GM18505 (cell line): ENCODE results near the gene CORO1A.
A peak's percentile ranks its signal among the peaks of the same experiment; 100 is the strongest.
"Not testable (repeated sequence)": the region's sequence is repeated elsewhere in the genome, so short reads cannot be mapped to it uniquely, and the experiment has no call there.

Source experiments
- ATAC-seq: cut with Tn5 transposase; IDR thresholded peaks from one replicate; pipeline ENCODE4 v1.9.1; 2021; ENCODE audit not compliant: unreplicated experiment
- POLR2A ChIP-seq: IDR thresholded peaks from 4 replicates; pipeline ENCODE4 v1.6.1; 2011; ENCODE audit warnings: borderline replicate concordance; ENCODE audit not compliant: insufficient read depth, insufficient read length; ENCODE audit errors: extremely low read depth

CORO1A gene

DNA sequence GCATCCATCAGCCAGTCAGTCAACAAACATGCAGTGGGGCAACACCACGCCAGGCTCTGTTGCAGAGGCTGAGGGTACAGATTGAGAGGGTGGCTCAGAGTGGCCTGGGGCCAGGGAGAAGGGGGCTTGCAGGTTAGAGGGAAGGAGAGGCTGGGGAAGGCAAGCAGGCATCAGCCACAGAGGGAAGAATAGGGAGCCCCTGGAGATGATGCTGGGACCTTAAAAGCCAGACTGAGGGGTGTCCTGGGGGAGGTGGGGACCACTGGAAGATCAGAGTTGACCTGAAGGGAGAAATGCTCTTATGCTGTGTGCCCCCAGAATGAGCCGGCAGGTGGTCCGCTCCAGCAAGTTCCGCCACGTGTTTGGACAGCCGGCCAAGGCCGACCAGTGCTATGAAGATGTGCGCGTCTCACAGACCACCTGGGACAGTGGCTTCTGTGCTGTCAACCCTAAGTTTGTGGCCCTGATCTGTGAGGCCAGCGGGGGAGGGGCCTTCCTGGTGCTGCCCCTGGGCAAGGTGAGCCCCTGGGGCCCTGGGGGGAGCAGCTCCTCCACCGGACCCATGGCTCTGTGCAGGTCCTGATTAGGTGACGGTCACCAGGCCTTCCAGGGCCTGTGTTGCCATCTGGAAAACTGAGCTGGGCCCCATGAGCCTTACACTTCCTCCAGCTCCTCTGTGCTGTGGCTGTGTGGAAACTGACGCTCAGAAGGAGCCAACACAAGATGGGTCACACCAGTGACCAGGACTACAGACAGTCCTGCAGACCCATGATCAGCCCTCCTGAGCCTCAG is 1.7 kb downstream of the CORO1A start:
- ATAC-seq: no peak
- peak; percentile 59 for TF ChIP-seq POLR2A

DNA sequence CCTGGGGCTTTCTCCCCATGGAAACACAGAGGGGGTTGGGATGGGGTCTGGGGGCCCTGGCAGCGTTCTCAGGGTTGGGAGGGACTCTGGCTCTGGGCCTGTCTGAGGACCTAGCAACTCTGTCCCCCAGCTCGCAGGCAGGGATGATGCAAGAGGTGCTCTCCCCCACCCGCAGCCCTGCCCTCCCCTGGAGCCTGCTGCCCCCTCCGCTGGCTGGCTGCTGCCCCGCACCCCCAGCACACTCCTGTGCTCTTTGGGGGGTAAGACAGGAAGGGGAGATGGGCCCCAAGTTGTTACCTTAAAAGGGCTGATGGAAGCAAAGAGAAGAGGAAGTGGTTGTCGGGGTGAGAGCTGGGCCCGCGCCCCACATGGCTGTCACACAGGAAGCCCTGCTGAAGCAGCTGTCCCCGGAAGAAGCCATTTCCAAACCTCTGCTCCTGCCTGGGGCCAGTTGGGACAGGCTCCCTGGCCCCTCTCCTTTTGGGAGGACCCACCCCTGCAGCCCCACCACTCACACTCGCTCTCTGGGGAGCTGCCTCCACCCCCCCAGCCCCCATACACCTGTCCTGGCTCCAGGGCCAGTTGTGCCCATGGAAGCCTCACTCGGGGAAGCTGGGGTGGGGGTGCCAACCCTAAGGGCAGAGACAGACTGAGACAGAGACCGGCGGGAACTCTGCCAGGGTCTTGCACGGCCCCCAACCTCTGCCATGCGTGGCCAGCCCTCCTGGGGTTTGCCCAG is 2.5 kb downstream of the CORO1A start:
- no peak for ATAC-seq
- TF ChIP-seq POLR2A: peak; percentile 1

- no peak for TF ChIP-seq POLR2A
- no peak for ATAC-seq
These were observed 3.0 kb downstream of the CORO1A start for GRCh38 chr16:30186444-30186781.

- TF ChIP-seq POLR2A: peak; percentile 46
- ATAC-seq: no peak
These were observed 3.6 kb downstream of the CORO1A start for GRCh38 chr16:30186782-30187555.

DNA sequence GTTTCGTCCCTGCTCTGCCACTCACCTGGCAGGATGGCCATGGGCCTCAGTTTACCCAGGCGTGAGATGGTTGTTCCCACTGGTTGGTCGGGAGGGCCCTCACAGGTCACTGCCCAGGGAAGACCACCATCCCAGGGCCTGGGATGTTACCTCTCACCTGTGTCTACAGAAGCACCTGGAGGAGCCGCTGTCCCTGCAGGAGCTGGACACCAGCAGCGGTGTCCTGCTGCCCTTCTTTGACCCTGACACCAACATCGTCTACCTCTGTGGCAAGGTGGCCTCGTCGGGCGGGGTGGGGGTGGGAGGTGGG is 4.1 kb downstream of the CORO1A start:
- ATAC-seq: no peak
- peak; percentile 42 for TF ChIP-seq POLR2A

DNA sequence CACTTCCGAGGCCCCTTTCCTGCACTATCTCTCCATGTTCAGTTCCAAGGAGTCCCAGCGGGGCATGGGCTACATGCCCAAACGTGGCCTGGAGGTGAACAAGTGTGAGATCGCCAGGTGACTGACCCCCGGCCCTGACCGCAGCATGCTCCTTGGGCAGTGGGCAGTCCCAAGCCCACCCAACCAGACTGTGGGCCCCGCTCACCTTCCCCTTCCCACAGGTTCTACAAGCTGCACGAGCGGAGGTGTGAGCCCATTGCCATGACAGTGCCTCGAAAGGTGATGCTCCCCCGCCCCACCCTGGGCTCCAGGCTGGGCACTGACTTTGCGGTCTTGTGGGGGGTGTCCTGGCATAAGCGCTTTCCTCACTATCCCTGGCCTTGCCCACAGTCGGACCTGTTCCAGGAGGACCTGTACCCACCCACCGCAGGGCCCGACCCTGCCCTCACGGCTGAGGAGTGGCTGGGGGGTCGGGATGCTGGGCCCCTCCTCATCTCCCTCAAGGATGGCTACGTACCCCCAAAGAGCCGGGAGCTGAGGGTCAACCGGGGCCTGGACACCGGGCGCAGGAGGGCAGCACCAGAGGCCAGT is 4.7 kb downstream of the CORO1A start:
- ATAC-seq: no peak
- peak; percentile 10 for TF ChIP-seq POLR2A

DNA sequence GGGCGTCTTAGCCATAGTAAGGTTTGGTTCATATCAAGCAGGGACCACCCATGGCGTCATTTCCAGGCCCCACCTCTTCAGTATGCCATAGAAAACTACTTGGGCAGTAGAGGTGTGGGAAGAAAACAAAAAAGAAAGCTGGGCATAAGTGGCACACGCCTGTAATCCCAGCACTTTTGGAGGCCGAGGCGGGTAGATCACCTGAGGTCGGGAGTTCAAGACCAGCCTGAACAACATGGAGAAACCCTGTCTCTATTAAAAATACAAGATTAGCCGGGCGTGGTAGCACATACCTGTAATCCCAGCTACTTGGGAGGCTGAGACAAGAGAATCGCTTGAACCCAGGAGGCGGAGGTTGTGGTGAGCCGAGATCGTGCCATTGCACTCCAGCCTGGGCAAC is 7.8 kb downstream of the CORO1A start:
- ATAC-seq: not testable (repeated sequence)

GRCh38 chr16:30193098-30193497 is 9.7 kb downstream of the CORO1A start:
- ATAC-seq: peak; percentile 10

DNA sequence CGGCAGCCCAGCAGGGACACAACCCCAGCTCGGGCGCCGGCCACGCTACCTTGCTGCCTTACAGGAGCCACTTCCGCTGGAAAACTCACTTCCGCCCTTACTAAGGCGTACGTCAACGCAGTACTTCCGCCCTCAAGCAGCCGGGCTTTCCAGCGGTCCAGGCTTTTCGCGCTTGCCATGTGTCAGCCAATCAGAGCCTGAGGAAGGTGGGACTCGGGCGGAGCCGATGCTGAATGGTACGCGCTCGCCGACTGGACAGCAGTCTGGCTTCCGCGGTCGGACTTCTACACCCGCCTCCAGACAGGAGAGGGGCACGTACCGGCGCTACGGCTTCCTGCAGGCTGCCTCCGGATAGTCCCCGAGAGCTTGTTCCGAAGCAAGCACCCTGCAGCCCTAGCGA is 10.2 kb downstream of the CORO1A start, which contains the start of the genes BOLA2B and SLX1A:
Gene BOLA2B (minus strand): TSS at position 52 of the 400 bp plus-strand sequence. CDS start 71 bp downstream, outside the sequence.
Gene SLX1A (plus strand): TSS at position 261 of the 400 bp plus-strand sequence. CDS start 210 bp downstream, outside the sequence.
- peak; percentile 81 for ATAC-seq

GRCh38 chr16:30194172-30194925 is 10.9 kb downstream of the CORO1A start:
- ATAC-seq: peak; percentile 45

- ATAC-seq: not testable (repeated sequence)
These were observed 13.6 kb downstream of the CORO1A start for GRCh38 chr16:30197001-30197400.

DNA sequence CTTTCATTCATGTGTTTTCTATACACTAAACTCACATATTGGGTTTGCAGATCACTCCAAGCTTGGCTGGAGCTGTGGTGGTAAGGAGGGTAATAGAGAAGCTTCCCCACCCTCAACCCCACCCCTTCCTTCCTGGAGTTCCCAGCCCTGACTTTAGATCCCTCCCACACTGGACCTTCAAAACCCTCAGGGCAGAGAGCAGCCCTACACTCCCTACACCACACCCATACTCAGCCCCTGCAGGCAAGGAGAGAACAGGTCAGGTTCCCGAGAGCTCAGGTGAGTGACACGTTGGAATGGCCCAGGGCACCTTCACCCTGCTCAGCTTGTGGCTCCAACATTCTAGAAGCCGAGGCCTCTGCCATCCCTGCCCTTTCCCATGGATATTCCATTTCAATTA is 15.6 kb downstream of the CORO1A start, which contains the start of gene SULT1A3:
Gene SULT1A3 (plus strand): TSS at position 207 of the 400 bp plus-strand sequence. CDS start 1,474 bp downstream, outside the sequence.
- not testable (repeated sequence) for ATAC-seq

- ATAC-seq: not testable (repeated sequence)
These were observed 16.4 kb downstream of the CORO1A start for GRCh38 chr16:30199608-30200343.

GRCh38 chr16:30205541-30206236 is 22.3 kb downstream of the CORO1A start:
- ATAC-seq: not testable (repeated sequence)

GRCh38 chr16:30206252-30206651 is 22.9 kb downstream of the CORO1A start:
- not testable (repeated sequence) for ATAC-seq

- not testable (repeated sequence) for ATAC-seq
These were observed 23.8 kb downstream of the CORO1A start for GRCh38 chr16:30207063-30207704.

GRCh38 chr16:30209032-30209431 is 25.6 kb downstream of the CORO1A start:
- not testable (repeated sequence) for ATAC-seq
